Caco-2 (cell line): ENCODE measurements around the gene YJU2. TPM values are rescaled to one million over a fixed set of nuclear protein-coding genes. Genes with fewer than 3 reads are reported as not detected.

Experiments used
- BruUV-seq: library from RNA; stranded (reverse); fragments of 400-500 nt; replicated peaks from 2 replicates; lab custom pipeline; 2021; lab: Mats Ljungman, UMichigan
- CTCF ChIA-PET: fragments of 300-600 bp; sonication (Branson Sonifier 250); formaldehyde crosslinking; loops from one replicate; lab custom pipeline; 2022; ENCODE audit warnings: antibody characterized with exemption; lab: Charles Lee
- POLR2A ChIA-PET: fragments of 300-600 bp; sonication (Branson Sonifier 250); formaldehyde crosslinking; loops from one replicate; lab custom pipeline; 2022; ENCODE audit warnings: antibody characterized with exemption; lab: Charles Lee
- DNase-seq, 2 experiments: peaks; one replicate each; pipeline versions ENCODE4 v3.0.0 to v3.0.0-alpha.2; 2020 to 2022
- H3K27me3 ChIP-seq: replicated peaks from 2 replicates; pipeline ENCODE4 v1.6.0; 2011; ENCODE audit warnings: low read length; ENCODE audit not compliant: control insufficient read depth, insufficient read depth
- H3K36me3 ChIP-seq: 2 replicates; pipeline ENCODE4 v1.5.1; 2011; ENCODE audit warnings: low read length; ENCODE audit not compliant: control insufficient read depth, insufficient read depth
- H3K4me1 ChIP-seq: fragments of 250-450 bp; sonication (Bioruptor Pico); 2 replicates; pipeline ENCODE4 v1.5.1; 2020; ENCODE audit warnings: mild to moderate bottlenecking
- H3K4me3 ChIP-seq: 2 replicates; pipeline ENCODE4 v1.5.1; 2011; ENCODE audit warnings: low read depth, mild to moderate bottlenecking, control low read depth, low read length
- H3K9me3 ChIP-seq: fragments of 250-450 bp; sonication (Bioruptor Pico); 2 replicates; pipeline ENCODE4 v1.5.1; 2020; ENCODE audit warnings: mild to moderate bottlenecking, moderate library complexity
- H3K27ac Mint-ChIP-seq: one replicate; pipeline ENCODE4 v1.8.0; 2022; ENCODE audit warnings: mixed read lengths; ENCODE audit not compliant: unreplicated experiment
- H3K27me3 Mint-ChIP-seq: one replicate; pipeline ENCODE4 v1.8.0; 2022; ENCODE audit warnings: mixed read lengths; ENCODE audit not compliant: insufficient read depth, unreplicated experiment
- H3K36me3 Mint-ChIP-seq: one replicate; pipeline ENCODE4 v1.8.0; 2022; ENCODE audit warnings: mild to moderate bottlenecking, mixed read lengths; ENCODE audit not compliant: insufficient read depth, unreplicated experiment
- H3K4me1 Mint-ChIP-seq: one replicate; pipeline ENCODE4 v1.8.0; 2022; ENCODE audit warnings: low read depth, mixed read lengths; ENCODE audit not compliant: unreplicated experiment
- H3K4me3 Mint-ChIP-seq: one replicate; pipeline ENCODE4 v1.8.0; 2022; ENCODE audit warnings: mild to moderate bottlenecking, moderate library complexity, mixed read lengths; ENCODE audit not compliant: unreplicated experiment
- H3K9me3 Mint-ChIP-seq: one replicate; pipeline ENCODE4 v1.8.0; 2022; ENCODE audit warnings: mixed read lengths; ENCODE audit not compliant: unreplicated experiment
- intact Hi-C: fragments of 100-400 bp; cut with micrococcal nuclease; formaldehyde crosslinking; loops from one replicate; pipeline ENCODE4 v1.10.0; 2022; ENCODE audit not compliant: unreplicated experiment
- total RNA-seq: library from RNA; stranded (reverse); gene quantifications from 2 replicates; pipeline ENCODE4 v1.2.3, GENCODE V29; 2022
- TF ChIP-seq, protein P1 (sequence below), 2 experiments: fragments of 200-600 bp in 1 of 2; IDR thresholded peaks; 1 replicate in 1 of 2; 2 replicates in 1 of 2; pipeline versions ENCODE4 v1.5.1 to v1.8.0; 2011 to 2022; ENCODE audit warnings: antibody characterized with exemption in 1 of 2, control low read depth in 1 of 2, inconsistent platforms in 1 of 2, low read depth in 1 of 2, low read length in 1 of 2, mild to moderate bottlenecking in 1 of 2, moderate library complexity in 1 of 2; ENCODE audit not compliant: insufficient read depth in 1 of 2, severe bottlenecking in 1 of 2, unreplicated experiment in 1 of 2

Gene YJU2
- total RNA-seq, 1 experiment from 2014 or later: 19.5 TPM

GRCh38 chr19:4220188-4220587 is 26.7 kb upstream of the YJU2 start:
- Histone ChIP-seq H3K27me3 (no peaks in the 10 kb centered on the region), H3K36me3 (no peaks in the 10 kb centered on the region), H3K4me3 (no peak overlapping the region), H3K4me1 (no peaks in the 10 kb centered on the region), H3K9me3 (peaks cover 5% of the 10 kb centered on the region; the same call in 1 of the 2 replicates)
- no peak overlapping the region for H3K27ac Mint-ChIP-seq
- POLR2A ChIA-PET: no interaction called here
- no peaks in the 10 kb centered on the region for H3K36me3 Mint-ChIP-seq
- no peaks in the 10 kb centered on the region for H3K27me3 Mint-ChIP-seq
- intact Hi-C loops: no loop called here
- no peaks in the 10 kb centered on the region for H3K9me3 Mint-ChIP-seq
- no peak for DNase-seq
- TF ChIP-seq, protein P1, sequence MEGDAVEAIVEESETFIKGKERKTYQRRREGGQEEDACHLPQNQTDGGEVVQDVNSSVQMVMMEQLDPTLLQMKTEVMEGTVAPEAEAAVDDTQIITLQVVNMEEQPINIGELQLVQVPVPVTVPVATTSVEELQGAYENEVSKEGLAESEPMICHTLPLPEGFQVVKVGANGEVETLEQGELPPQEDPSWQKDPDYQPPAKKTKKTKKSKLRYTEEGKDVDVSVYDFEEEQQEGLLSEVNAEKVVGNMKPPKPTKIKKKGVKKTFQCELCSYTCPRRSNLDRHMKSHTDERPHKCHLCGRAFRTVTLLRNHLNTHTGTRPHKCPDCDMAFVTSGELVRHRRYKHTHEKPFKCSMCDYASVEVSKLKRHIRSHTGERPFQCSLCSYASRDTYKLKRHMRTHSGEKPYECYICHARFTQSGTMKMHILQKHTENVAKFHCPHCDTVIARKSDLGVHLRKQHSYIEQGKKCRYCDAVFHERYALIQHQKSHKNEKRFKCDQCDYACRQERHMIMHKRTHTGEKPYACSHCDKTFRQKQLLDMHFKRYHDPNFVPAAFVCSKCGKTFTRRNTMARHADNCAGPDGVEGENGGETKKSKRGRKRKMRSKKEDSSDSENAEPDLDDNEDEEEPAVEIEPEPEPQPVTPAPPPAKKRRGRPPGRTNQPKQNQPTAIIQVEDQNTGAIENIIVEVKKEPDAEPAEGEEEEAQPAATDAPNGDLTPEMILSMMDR (IDR thresholded peaks at IDR 0.05; ENCODE audit: insufficient read depth in 1 of 2, low read depth in 1 of 2, low read length in 1 of 2, severe bottlenecking in 1 of 2, unreplicated experiment in 1 of 2): no peak
- H3K4me3 Mint-ChIP-seq: no peak overlapping the region
- no peaks in the 10 kb centered on the region for H3K4me1 Mint-ChIP-seq
- CTCF ChIA-PET: no interaction called here
- BruUV-seq: no TSS peak

GRCh38 chr19:4224470-4224869 is 22.4 kb upstream of the YJU2 start:
- POLR2A ChIA-PET: no interaction called here
- H3K36me3 Mint-ChIP-seq: no peaks in the 10 kb centered on the region
- intact Hi-C loops: no loop called here
- no peaks in the 10 kb centered on the region for H3K9me3 Mint-ChIP-seq
- TF ChIP-seq, protein P1 (IDR thresholded peaks at IDR 0.05; ENCODE audit: insufficient read depth in 1 of 2, low read depth in 1 of 2, low read length in 1 of 2, severe bottlenecking in 1 of 2, unreplicated experiment in 1 of 2): no peak
- no peaks in the 10 kb centered on the region for H3K27me3 Mint-ChIP-seq
- H3K4me3 Mint-ChIP-seq: no peak overlapping the region
- no peaks in the 10 kb centered on the region for H3K4me1 Mint-ChIP-seq
- Histone ChIP-seq H3K36me3 (no peaks in the 10 kb centered on the region), H3K4me3 (no peak overlapping the region), H3K27me3 (no peaks in the 10 kb centered on the region), H3K9me3 (no peaks in the 10 kb centered on the region), H3K4me1 (peaks cover 7% of the 10 kb centered on the region)
- CTCF ChIA-PET: no interaction called here
- DNase-seq: no peak
- BruUV-seq: no TSS peak
- H3K27ac Mint-ChIP-seq: no peak overlapping the region

- Mint-ChIP-seq H3K36me3 (no peaks in the 10 kb centered on the region), H3K27me3 (no peaks in the 10 kb centered on the region), H3K27ac (no peak overlapping the region), H3K9me3 (no peaks in the 10 kb centered on the region), H3K4me1 (no peaks in the 10 kb centered on the region), H3K4me3 (no peak overlapping the region)
- intact Hi-C loops: no loop called here
- POLR2A ChIA-PET: no interaction called here
- no TSS peak for BruUV-seq
- no peaks in the 10 kb centered on the region for H3K36me3 ChIP-seq
- no peak for DNase-seq
- no peak overlapping the region for H3K4me3 ChIP-seq
- CTCF ChIA-PET: no interaction called here
- no peaks in the 10 kb centered on the region for H3K9me3 ChIP-seq
- peaks cover 11% of the 10 kb centered on the region for H3K4me1 ChIP-seq
- TF ChIP-seq, protein P1 (IDR thresholded peaks at IDR 0.05; ENCODE audit: insufficient read depth in 1 of 2, low read depth in 1 of 2, low read length in 1 of 2, severe bottlenecking in 1 of 2, unreplicated experiment in 1 of 2): no peak
- no peaks in the 10 kb centered on the region for H3K27me3 ChIP-seq
Observed at GRCh38 chr19:4225885-4226284, 21.0 kb upstream of the YJU2 start.
